Aorta (tissue), 5 donors: ENCODE data around the gene GNAO1. TPM values are rescaled to one million over a fixed set of nuclear protein-coding genes. Genes with fewer than 3 reads are reported as not detected.

Experiments used
- ATAC-seq: fragments of 200-7000 bp; cut with Tn5 transposase; one replicate; pipeline ENCODE4 v1.9.1; 2022; ENCODE audit warnings: moderate library complexity; ENCODE audit not compliant: low FRiP score
- DNase-seq, 2 donors: peaks; one replicate each; pipeline ENCODE4 v3.0.0-alpha.2; 2020
- H3K27ac ChIP-seq, 2 donors: one replicate each; pipeline ENCODE4 v1.5.1; 2013; ENCODE audit warnings: low read length in 2 of 2, mild to moderate bottlenecking in 2 of 2, moderate library complexity in 2 of 2, control low read depth in 1 of 2, inconsistent platforms in 1 of 2, low read depth in 1 of 2
- H3K27me3 ChIP-seq, 2 donors: one replicate each; pipeline ENCODE4 v1.6.1; 2013; ENCODE audit warnings: control low read depth in 1 of 2, low read length in 1 of 2, mild to moderate bottlenecking in 1 of 2, moderate library complexity in 1 of 2; ENCODE audit not compliant: insufficient read depth in 2 of 2, control insufficient read depth in 1 of 2
- H3K36me3 ChIP-seq, 2 donors: one replicate each; pipeline ENCODE4 v1.6.1; 2013; ENCODE audit warnings: control low read depth in 1 of 2, low read length in 1 of 2, mild to moderate bottlenecking in 1 of 2; ENCODE audit not compliant: insufficient read depth in 2 of 2, control insufficient read depth in 1 of 2
- H3K4me1 ChIP-seq, 2 donors: one replicate each; pipeline ENCODE4 v1.6.1; 2013; ENCODE audit warnings: low read length in 2 of 2, control low read depth in 1 of 2, mild to moderate bottlenecking in 1 of 2, moderate library complexity in 1 of 2; ENCODE audit not compliant: insufficient read depth in 2 of 2, control insufficient read depth in 1 of 2
- H3K4me3 ChIP-seq, 2 donors: one replicate each; pipeline ENCODE4 v1.5.1; 2013; ENCODE audit warnings: low read length in 2 of 2, control low read depth in 1 of 2, mild to moderate bottlenecking in 1 of 2
- H3K9me3 ChIP-seq: one replicate; pipeline ENCODE4 v1.6.1; 2013; ENCODE audit warnings: mild to moderate bottlenecking, low read length; ENCODE audit not compliant: control insufficient read depth
- WGBS, 2 donors: extraction: QIAGEN DNeasy Blood & Tissue Kit; methylation state at CpG; one replicate each; pipeline ENCODE4 v1.1.7; 2013; 5-methylcytosine and 5-hydroxymethylcytosine counted together
- intact Hi-C, 2 donors: fragments of 100-400 bp; cut with DNase I; formaldehyde crosslinking; loops; one replicate each; pipeline versions ENCODE4 v1.14.2 to v1.15.0; 2022
- polyA plus RNA-seq, 2 donors: library from polyadenylated mRNA; stranded (reverse); fragments of 200-250 nt; gene quantifications; one replicate each; pipeline ENCODE4 v1.2.3, GENCODE V29; 2013
- total RNA-seq, 2 donors: library from RNA; stranded (reverse); fragmentation: NEBNext Ultra II Directional; extraction: Animal tissue kit (Norgen Biotek cat#: 25700); gene quantifications; one replicate each; pipeline ENCODE4 v1.2.1, GENCODE V29; 2021
- donor health status: healthy with polysubstance abuse.
- donor health status: Bipolar disorder and iron deficiency.
- donor health status: DM: no; HTN: no; CAD: no.
- donor health status: DM: no; HTN: no; CAD: no.
- donor health status: DM: yes; HTN: yes; CAD: no.

GNAO1 gene
- total and polyA plus RNA-seq, 4 donors = 0.63 to 16.2 (median 4.2) TPM

- H3K4me3 ChIP-seq = no peak overlapping the region
- intact Hi-C loops = no loop called here
- peaks cover 0 to 3% of the 10 kb centered on the region in 2 donors for H3K4me1 ChIP-seq
- no peaks in the 10 kb centered on the region for H3K36me3 ChIP-seq
- H3K9me3 ChIP-seq = no peaks in the 10 kb centered on the region
- no peaks in the 10 kb centered on the region for H3K27me3 ChIP-seq
- no peak for ATAC-seq
- DNase-seq = no peak
- H3K27ac ChIP-seq = no peak overlapping the region
These were observed 10.7 kb downstream of the GNAO1 start for GRCh38 chr16:56202036-56202435.

GRCh38 chr16:56203052-56203451, 11.8 kb downstream of the GNAO1 start:
- intact Hi-C loops = no loop called here
- Histone ChIP-seq H3K27me3 (no peaks in the 10 kb centered on the region), H3K9me3 (no peaks in the 10 kb centered on the region), H3K36me3 (no peaks in the 10 kb centered on the region), H3K27ac (no peak overlapping the region), H3K4me1 (peaks cover 0 to 3% of the 10 kb centered on the region in 2 donors), H3K4me3 (no peak overlapping the region)
- WGBS, 2 donors = 74 to 75% methylated on average over 1 of the region's 1 CpG
- ATAC-seq = no peak
- peak in 1 of 2 donors; percentile 52 for DNase-seq

- no peak overlapping the region for H3K27ac ChIP-seq
- intact Hi-C loops = no loop called here
- ATAC-seq (no peak), DNase-seq (no peak)
- 73% methylated on average over 4 of the region's 4 CpGs for WGBS, 2 donors
- no peak overlapping the region for H3K4me3 ChIP-seq
- no peaks in the 10 kb centered on the region for H3K9me3 ChIP-seq
- peaks cover 0 to 3% of the 10 kb centered on the region in 2 donors for H3K4me1 ChIP-seq
- H3K27me3 ChIP-seq = no peaks in the 10 kb centered on the region
- H3K36me3 ChIP-seq = no peaks in the 10 kb centered on the region
These were observed 13.5 kb downstream of the GNAO1 start for GRCh38 chr16:56204816-56205215.

GRCh38 chr16:56206951-56207350, 15.7 kb downstream of the GNAO1 start:
- peaks cover 0 to 3% of the 10 kb centered on the region in 2 donors for H3K4me1 ChIP-seq
- H3K27ac ChIP-seq = no peak overlapping the region
- H3K36me3 ChIP-seq = no peaks in the 10 kb centered on the region
- peaks cover 0 to 1% of the 10 kb centered on the region in 2 donors for H3K27me3 ChIP-seq
- WGBS, 2 donors = 81 to 83% methylated on average over 1 of the region's 1 CpG
- peaks cover 2% of the 10 kb centered on the region for H3K9me3 ChIP-seq
- ATAC-seq (no peak), DNase-seq (no peak)
- no peak overlapping the region for H3K4me3 ChIP-seq
- intact Hi-C loops = no loop called here

GRCh38 chr16:56207421-56207820, 16.1 kb downstream of the GNAO1 start:
- ATAC-seq = no peak
- Histone ChIP-seq H3K27ac (no peak overlapping the region), H3K9me3 (peaks cover 2% of the 10 kb centered on the region), H3K4me3 (no peak overlapping the region), H3K36me3 (no peaks in the 10 kb centered on the region), H3K27me3 (peaks cover 0 to 1% of the 10 kb centered on the region in 2 donors), H3K4me1 (no peaks in the 10 kb centered on the region)
- no peak for DNase-seq
- WGBS, 2 donors = 68 to 72% methylated on average over 2 of the region's 2 CpGs
- intact Hi-C loops = no loop called here

- H3K4me1 ChIP-seq = no peaks in the 10 kb centered on the region
These were observed 20.2 kb downstream of the GNAO1 start for GRCh38 chr16:56211435-56211981.

GRCh38 chr16:56212144-56212543, 20.9 kb downstream of the GNAO1 start:
- no peak for ATAC-seq
- H3K27ac ChIP-seq = no peak overlapping the region
- intact Hi-C loops = no loop called here
- H3K36me3 ChIP-seq = no peaks in the 10 kb centered on the region
- H3K27me3 ChIP-seq = peaks cover 0 to 1% of the 10 kb centered on the region in 2 donors
- DNase-seq = no peak
- H3K4me3 ChIP-seq = no peak overlapping the region
- H3K9me3 ChIP-seq = peaks cover 2% of the 10 kb centered on the region
- no peaks in the 10 kb centered on the region for H3K4me1 ChIP-seq
- 54 to 58% methylated on average over 6 of the region's 6 CpGs for WGBS, 2 donors

More at GRCh38 chr16:56211435-56211981, 20.2 kb downstream of the GNAO1 start:
- Histone ChIP-seq H3K27ac (no peak overlapping the region), H3K36me3 (no peaks in the 10 kb centered on the region), H3K27me3 (peaks cover 0 to 1% of the 10 kb centered on the region in 2 donors), H3K9me3 (peaks cover 2% of the 10 kb centered on the region), H3K4me3 (no peak overlapping the region)
- WGBS, 2 donors = 35 to 36% methylated on average over 7 of the region's 7 CpGs
- intact Hi-C loops = no loop called here
- peak in 1 of 2 donors; percentile 51 for DNase-seq
- peak; percentile 68 for ATAC-seq

GRCh38 chr16:56221995-56222394, 30.7 kb downstream of the GNAO1 start:
- H3K27me3 ChIP-seq = no peaks in the 10 kb centered on the region
- H3K4me1 ChIP-seq = no peaks in the 10 kb centered on the region
- DNase-seq (no peak), ATAC-seq (no peak)
- intact Hi-C loops = no loop called here
- 67 to 72% methylated on average over 2 of the region's 2 CpGs for WGBS, 2 donors
- H3K36me3 ChIP-seq = no peaks in the 10 kb centered on the region
- H3K4me3 ChIP-seq = no peak overlapping the region
- no peaks in the 10 kb centered on the region for H3K9me3 ChIP-seq
- no peak overlapping the region for H3K27ac ChIP-seq

GRCh38 chr16:56222474-56222997, 31.2 kb downstream of the GNAO1 start:
- 56 to 63% methylated on average over 10 of the region's 10 CpGs for WGBS, 2 donors

More at GRCh38 chr16:56222474-56222997, 31.2 kb downstream of the GNAO1 start:
- intact Hi-C loops = no loop called here
- no peak for ATAC-seq
- Histone ChIP-seq H3K4me1 (no peaks in the 10 kb centered on the region), H3K4me3 (no peak overlapping the region), H3K9me3 (no peaks in the 10 kb centered on the region), H3K27ac (no peak overlapping the region), H3K36me3 (no peaks in the 10 kb centered on the region), H3K27me3 (no peaks in the 10 kb centered on the region)
- DNase-seq = no peak
